Measurements from ENCODE around the gene CCER1.

DNA sequence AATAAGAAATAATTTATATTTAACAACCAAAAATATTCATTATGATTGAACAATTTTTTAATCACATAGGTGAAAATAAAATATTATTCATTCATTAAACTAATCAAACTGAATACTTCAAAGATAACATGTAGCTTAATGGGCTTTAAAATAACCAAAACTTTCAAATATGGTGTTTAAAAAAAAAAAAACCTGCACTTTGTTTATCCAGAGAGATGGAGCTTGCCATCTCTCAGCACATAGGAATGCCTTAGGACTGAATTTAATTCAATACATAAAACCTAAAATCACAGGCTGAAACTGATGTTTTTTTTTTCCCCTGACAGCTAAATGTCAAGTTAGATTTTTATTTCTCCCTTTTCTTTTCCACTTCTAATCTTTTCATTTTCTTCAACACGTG is 14.4 kb upstream of the CCER1 start:
- TF ChIP-seq EP300 (IDR thresholded peaks at IDR 0.05; ENCODE audit: borderline replicate concordance) (no peak), TCF12 (IDR thresholded peaks at IDR 0.05; ENCODE audit: low read depth) (no peak), RAD21 (IDR thresholded peaks at IDR 0.05; ENCODE audit: low read depth) (no peak), EGR1 (IDR thresholded peaks at IDR 0.05) (no peak), ZBTB7A (IDR thresholded peaks at IDR 0.05; ENCODE audit: low read depth) (no peak)
- TF ChIP-seq, protein P1, sequence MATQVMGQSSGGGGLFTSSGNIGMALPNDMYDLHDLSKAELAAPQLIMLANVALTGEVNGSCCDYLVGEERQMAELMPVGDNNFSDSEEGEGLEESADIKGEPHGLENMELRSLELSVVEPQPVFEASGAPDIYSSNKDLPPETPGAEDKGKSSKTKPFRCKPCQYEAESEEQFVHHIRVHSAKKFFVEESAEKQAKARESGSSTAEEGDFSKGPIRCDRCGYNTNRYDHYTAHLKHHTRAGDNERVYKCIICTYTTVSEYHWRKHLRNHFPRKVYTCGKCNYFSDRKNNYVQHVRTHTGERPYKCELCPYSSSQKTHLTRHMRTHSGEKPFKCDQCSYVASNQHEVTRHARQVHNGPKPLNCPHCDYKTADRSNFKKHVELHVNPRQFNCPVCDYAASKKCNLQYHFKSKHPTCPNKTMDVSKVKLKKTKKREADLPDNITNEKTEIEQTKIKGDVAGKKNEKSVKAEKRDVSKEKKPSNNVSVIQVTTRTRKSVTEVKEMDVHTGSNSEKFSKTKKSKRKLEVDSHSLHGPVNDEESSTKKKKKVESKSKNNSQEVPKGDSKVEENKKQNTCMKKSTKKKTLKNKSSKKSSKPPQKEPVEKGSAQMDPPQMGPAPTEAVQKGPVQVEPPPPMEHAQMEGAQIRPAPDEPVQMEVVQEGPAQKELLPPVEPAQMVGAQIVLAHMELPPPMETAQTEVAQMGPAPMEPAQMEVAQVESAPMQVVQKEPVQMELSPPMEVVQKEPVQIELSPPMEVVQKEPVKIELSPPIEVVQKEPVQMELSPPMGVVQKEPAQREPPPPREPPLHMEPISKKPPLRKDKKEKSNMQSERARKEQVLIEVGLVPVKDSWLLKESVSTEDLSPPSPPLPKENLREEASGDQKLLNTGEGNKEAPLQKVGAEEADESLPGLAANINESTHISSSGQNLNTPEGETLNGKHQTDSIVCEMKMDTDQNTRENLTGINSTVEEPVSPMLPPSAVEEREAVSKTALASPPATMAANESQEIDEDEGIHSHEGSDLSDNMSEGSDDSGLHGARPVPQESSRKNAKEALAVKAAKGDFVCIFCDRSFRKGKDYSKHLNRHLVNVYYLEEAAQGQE (IDR thresholded peaks at IDR 0.05; ENCODE audit: low read depth): no peak
- TF ChIP-seq, protein P2, sequence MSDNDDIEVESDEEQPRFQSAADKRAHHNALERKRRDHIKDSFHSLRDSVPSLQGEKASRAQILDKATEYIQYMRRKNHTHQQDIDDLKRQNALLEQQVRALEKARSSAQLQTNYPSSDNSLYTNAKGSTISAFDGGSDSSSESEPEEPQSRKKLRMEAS (IDR thresholded peaks at IDR 0.05): no peak
- TF ChIP-seq, protein P3, sequence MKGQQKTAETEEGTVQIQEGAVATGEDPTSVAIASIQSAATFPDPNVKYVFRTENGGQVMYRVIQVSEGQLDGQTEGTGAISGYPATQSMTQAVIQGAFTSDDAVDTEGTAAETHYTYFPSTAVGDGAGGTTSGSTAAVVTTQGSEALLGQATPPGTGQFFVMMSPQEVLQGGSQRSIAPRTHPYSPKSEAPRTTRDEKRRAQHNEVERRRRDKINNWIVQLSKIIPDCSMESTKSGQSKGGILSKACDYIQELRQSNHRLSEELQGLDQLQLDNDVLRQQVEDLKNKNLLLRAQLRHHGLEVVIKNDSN (IDR thresholded peaks at IDR 0.05): no peak
